ENCODE measurements around the gene PGBD5.

Gene PGBD5

GRCh38 chr1:230383425-230383824, 42.7 kb downstream of the PGBD5 start:
- TF ChIP-seq, protein P1, sequence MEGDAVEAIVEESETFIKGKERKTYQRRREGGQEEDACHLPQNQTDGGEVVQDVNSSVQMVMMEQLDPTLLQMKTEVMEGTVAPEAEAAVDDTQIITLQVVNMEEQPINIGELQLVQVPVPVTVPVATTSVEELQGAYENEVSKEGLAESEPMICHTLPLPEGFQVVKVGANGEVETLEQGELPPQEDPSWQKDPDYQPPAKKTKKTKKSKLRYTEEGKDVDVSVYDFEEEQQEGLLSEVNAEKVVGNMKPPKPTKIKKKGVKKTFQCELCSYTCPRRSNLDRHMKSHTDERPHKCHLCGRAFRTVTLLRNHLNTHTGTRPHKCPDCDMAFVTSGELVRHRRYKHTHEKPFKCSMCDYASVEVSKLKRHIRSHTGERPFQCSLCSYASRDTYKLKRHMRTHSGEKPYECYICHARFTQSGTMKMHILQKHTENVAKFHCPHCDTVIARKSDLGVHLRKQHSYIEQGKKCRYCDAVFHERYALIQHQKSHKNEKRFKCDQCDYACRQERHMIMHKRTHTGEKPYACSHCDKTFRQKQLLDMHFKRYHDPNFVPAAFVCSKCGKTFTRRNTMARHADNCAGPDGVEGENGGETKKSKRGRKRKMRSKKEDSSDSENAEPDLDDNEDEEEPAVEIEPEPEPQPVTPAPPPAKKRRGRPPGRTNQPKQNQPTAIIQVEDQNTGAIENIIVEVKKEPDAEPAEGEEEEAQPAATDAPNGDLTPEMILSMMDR (IDR thresholded peaks at IDR 0.05; ENCODE audit: low read length, missing control alignments), result no peak

DNA sequence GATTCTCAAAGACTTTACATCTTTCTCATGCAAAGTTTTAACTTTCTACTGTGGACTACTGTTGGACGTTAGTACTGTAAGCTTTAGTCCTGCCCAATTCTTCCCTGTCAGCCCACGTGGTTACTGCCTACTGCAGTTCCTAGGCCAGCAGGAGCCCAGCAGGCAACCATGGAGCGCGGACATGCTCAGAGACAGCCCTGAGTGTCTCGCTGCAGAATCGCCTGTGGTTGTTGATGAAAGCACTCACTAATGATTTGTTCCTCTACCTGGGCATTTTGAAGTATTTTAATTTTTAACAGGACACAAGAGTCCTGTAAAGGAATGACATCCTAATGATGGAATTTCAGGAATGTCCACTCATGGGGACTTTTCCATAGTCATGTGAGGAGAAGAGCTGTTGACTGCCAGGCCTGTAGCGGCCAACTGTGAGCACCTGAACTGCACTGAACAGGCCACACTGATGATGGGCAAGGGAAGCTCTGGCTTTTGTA, 44.1 kb downstream of the PGBD5 start:
- H3K4me3 ChIP-seq (replicated peaks; ENCODE audit: low read depth, low read length), result no peak overlapping the region
- TF ChIP-seq, protein P1 (IDR thresholded peaks at IDR 0.05; ENCODE audit: low read length, missing control alignments), result no peak
- DNase-seq (ENCODE audit: low read depth), result no peak

More at GRCh38 chr1:230383425-230383824, 42.7 kb downstream of the PGBD5 start:
- DNase-seq (ENCODE audit: low read depth), result no peak
- H3K4me3 ChIP-seq (replicated peaks; ENCODE audit: low read depth, low read length), result no peak overlapping the region

DNA sequence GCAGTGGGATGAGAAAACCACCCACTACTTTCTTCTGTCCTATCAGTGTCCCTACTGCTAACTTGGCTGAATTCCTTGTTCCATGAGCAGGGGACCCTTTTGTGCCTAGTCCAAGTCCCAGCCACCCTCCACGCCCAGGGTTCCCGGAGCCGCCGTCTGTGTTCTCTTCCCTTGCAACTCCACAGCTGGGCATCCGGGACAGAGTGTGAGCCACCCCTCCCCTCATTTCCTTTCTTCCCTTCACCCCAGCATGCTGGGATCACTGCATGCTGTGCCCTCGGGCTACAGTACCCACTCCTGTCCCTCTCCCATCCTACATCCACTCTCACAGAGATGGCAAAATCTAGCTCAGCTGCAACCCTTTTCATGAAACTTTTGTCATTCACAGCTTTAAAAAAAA, 44.5 kb downstream of the PGBD5 start:
- no peak overlapping the region for H3K4me3 ChIP-seq (replicated peaks; ENCODE audit: low read depth, low read length)
- TF ChIP-seq, protein P1 (IDR thresholded peaks at IDR 0.05; ENCODE audit: low read length, missing control alignments), result no peak
- DNase-seq (ENCODE audit: low read depth), result no peak

DNA sequence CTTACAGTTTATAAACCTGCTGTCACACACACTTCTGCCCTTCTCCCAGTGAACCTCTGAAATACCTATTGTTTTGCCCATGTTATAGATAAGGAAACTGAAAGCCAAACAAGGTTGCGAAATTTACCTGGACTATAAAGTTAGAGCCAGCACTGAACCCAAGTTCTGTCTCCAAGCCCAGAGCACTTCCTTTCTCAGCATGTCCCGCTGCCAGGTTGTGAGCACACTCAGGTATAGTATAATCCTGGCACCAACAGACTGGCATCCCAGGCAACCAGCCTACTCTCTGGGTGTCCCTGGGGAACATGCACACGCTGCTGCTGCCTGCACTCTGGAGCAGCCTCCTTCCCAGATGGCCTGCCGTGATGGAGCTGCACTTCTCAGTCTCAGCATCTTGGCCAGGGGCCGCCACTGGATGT, 45.1 kb downstream of the PGBD5 start:
- H3K4me3 ChIP-seq (replicated peaks; ENCODE audit: low read depth, low read length), result no peak overlapping the region
- DNase-seq (ENCODE audit: low read depth), result no peak
- TF ChIP-seq, protein P1 (IDR thresholded peaks at IDR 0.05; ENCODE audit: low read length, missing control alignments), result no peak

GRCh38 chr1:230379928-230380327, 46.2 kb downstream of the PGBD5 start:
- TF ChIP-seq, protein P1 (IDR thresholded peaks at IDR 0.05; ENCODE audit: low read length, missing control alignments), result no peak
- no peak overlapping the region for H3K4me3 ChIP-seq (replicated peaks; ENCODE audit: low read depth, low read length)
- no peak for DNase-seq (ENCODE audit: low read depth)

GRCh38 chr1:230379462-230379861, 46.7 kb downstream of the PGBD5 start:
- no peak overlapping the region for H3K4me3 ChIP-seq (replicated peaks; ENCODE audit: low read depth, low read length)
- no peak for DNase-seq (ENCODE audit: low read depth)
- TF ChIP-seq, protein P1 (IDR thresholded peaks at IDR 0.05; ENCODE audit: low read length, missing control alignments), result no peak

DNA sequence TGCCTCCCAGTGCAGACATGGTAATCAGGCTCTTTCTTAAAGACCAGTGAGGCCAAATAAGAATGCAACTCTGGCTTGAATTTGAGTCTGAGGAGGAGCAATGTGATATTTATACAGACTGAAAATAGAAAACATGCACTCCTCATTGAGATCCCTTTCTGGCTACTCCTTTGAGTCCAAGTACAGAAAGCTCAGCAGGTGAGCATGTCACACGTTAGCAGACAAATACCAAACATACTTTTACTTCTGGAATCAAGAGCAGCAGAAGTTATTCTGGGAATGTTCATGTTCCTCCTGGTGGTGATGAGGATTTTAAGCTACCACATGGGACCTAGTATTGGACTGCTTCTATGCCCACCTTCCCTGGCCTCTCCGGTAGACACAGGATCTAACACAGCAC, 48.3 kb downstream of the PGBD5 start:
- TF ChIP-seq, protein P1 (IDR thresholded peaks at IDR 0.05; ENCODE audit: low read length, missing control alignments), result no peak
- no peak for DNase-seq (ENCODE audit: low read depth)
- no peak overlapping the region for H3K4me3 ChIP-seq (replicated peaks; ENCODE audit: low read depth, low read length)

Data from fibroblast of pulmonary artery (primary cell).